GM12878 (cell line): ENCODE measurements around the gene ADAM19. TPM values are rescaled to one million over a fixed set of nuclear protein-coding genes. Genes with fewer than 3 reads are reported as not detected.
A peak's percentile ranks its signal among the peaks of the same experiment; 100 is the strongest.

Experiments used
- ATAC-seq: fragments of 200-7000 bp; cut with Tn5 transposase; 3 replicates; pipeline ENCODE4 v1.9.1; 2020; ENCODE audit warnings: mild to moderate bottlenecking, moderate library complexity
- BruUV-seq: library from RNA; stranded (reverse); fragments of 400-500 nt; replicated peaks from 2 replicates; lab custom pipeline; 2021; lab: Mats Ljungman, UMichigan
- CTCF ChIA-PET: fragments of 300-600 bp; sonication (Branson Sonifier 250); formaldehyde crosslinking; extraction: SDS; loops from one replicate; lab custom pipeline; 2021; ENCODE audit warnings: inconsistent platforms; lab: Yijun Ruan, JAX
- POLR2A ChIA-PET: fragments of 350-600 bp; formaldehyde crosslinking; extraction: SDS; loops from one replicate; lab custom pipeline; 2021; ENCODE audit warnings: inconsistent platforms; lab: Charles Lee
- RAD21 ChIA-PET: fragments of 300-600 bp; sonication (Branson Sonifier 250); formaldehyde crosslinking; loops from one replicate; lab custom pipeline; 2023; ENCODE audit warnings: antibody characterized with exemption; ENCODE audit not compliant: unreplicated experiment; lab: Charles Lee
- SMC1A ChIA-PET: fragments of 300-600 bp; sonication (Branson Sonifier 250); formaldehyde crosslinking; loops from one replicate; lab custom pipeline; 2023; ENCODE audit not compliant: unreplicated experiment, uncharacterized antibody; lab: Charles Lee
- DNase-seq: peaks from one replicate; pipeline ENCODE4 v3.0.0-alpha.2; 2011; ENCODE audit warnings: low read depth, low spot score
- FAIRE-seq: peaks from 3 replicates; lab custom pipeline; 2011; peaks lifted over from hg19 to GRCh38; lab: Jason Lieb, UNC
- H2AFZ ChIP-seq: 2 replicates; pipeline ENCODE4 v1.6.0; 2011; ENCODE audit warnings: low read depth, low read length, control low read depth; ENCODE audit not compliant: control insufficient read depth
- H3K27ac ChIP-seq: 2 replicates; pipeline ENCODE4 v1.5.1; 2011; ENCODE audit warnings: control low read depth; ENCODE audit not compliant: control insufficient read depth, insufficient read depth
- H3K27me3 ChIP-seq, 2 experiments: replicated peaks in 1 of 2; 2 replicates each; pipeline versions ENCODE4 v1.6.0 to v1.6.1; 2011; ENCODE audit warnings: low read length in 1 of 2; ENCODE audit not compliant: control insufficient read depth in 2 of 2, insufficient read depth in 2 of 2
- H3K36me3 ChIP-seq, 2 experiments: 2 replicates each; pipeline ENCODE4 v1.5.1; 2011; ENCODE audit warnings: low read length in 1 of 2; ENCODE audit not compliant: control insufficient read depth in 2 of 2, insufficient read depth in 2 of 2
- H3K4me1 ChIP-seq: 2 replicates; pipeline ENCODE4 v1.6.1; 2011; ENCODE audit warnings: mild to moderate bottlenecking, low read length, moderate library complexity, mixed read lengths; ENCODE audit not compliant: control insufficient read depth, insufficient read depth
- H3K4me2 ChIP-seq: 2 replicates; pipeline ENCODE4 v1.6.0; 2011; ENCODE audit warnings: control low read depth; ENCODE audit not compliant: control insufficient read depth, insufficient read depth
- H3K4me3 ChIP-seq: fragments of 200-600 bp; sonication (generic); 2 replicates; pipeline ENCODE4 v1.5.1; 2016
- H3K79me2 ChIP-seq: 2 replicates; pipeline ENCODE4 v1.6.0; 2011; ENCODE audit warnings: low read length; ENCODE audit not compliant: control insufficient read depth, insufficient read depth
- H3K9ac ChIP-seq: 2 replicates; pipeline ENCODE4 v1.8.0; 2011; ENCODE audit warnings: low read length, control low read depth, mixed read lengths; ENCODE audit not compliant: control insufficient read depth, insufficient read depth
- H3K9me3 ChIP-seq: replicated peaks from 3 replicates; pipeline ENCODE4 v1.5.1; 2011; ENCODE audit warnings: mild to moderate bottlenecking, low read length; ENCODE audit not compliant: control insufficient read depth, insufficient read depth
- H4K20me1 ChIP-seq: 2 replicates; pipeline ENCODE4 v1.6.0; 2011; ENCODE audit not compliant: control insufficient read depth, insufficient read depth
- ATF2 ChIP-seq: IDR thresholded peaks from 2 replicates; pipeline ENCODE4 v1.6.1; 2012; ENCODE audit warnings: low read length, inconsistent platforms
- CREB1 ChIP-seq: IDR thresholded peaks from 2 replicates; pipeline ENCODE4 v1.6.1; 2012; ENCODE audit warnings: low read depth, mild to moderate bottlenecking, inconsistent platforms
- CREM ChIP-seq: IDR thresholded peaks from 2 replicates; pipeline ENCODE4 v1.6.1; 2014; ENCODE audit warnings: antibody characterized with exemption, low read depth
- ETV6 ChIP-seq, 2 experiments: fragments of 450-650 bp in 1 of 2; IDR thresholded peaks in 1 of 2; conservative IDR thresholded peaks in 1 of 2; 2 replicates each; pipeline ENCODE4 v1.6.1; 2014; ENCODE audit warnings: antibody characterized with exemption in 1 of 2, borderline replicate concordance in 1 of 2, low read depth in 1 of 2, mild to moderate bottlenecking in 1 of 2, moderate library complexity in 1 of 2
- FOS ChIP-seq: IDR thresholded peaks from 3 replicates; pipeline ENCODE4 v1.6.1; 2011; ENCODE audit warnings: borderline replicate concordance; ENCODE audit not compliant: insufficient read length; ENCODE audit errors: extremely low read depth
- HDAC6 ChIP-seq: fragments of 200-600 bp; sonication (generic); IDR thresholded peaks from one replicate; pipeline ENCODE4 v1.8.0; 2017; ENCODE audit warnings: antibody characterized with exemption; ENCODE audit not compliant: unreplicated experiment
- IKZF1 ChIP-seq: fragments of 450-650 bp; conservative IDR thresholded peaks from 2 replicates; pipeline ENCODE4 v1.6.1; 2017; ENCODE audit warnings: antibody characterized with exemption, mild to moderate bottlenecking
- IRF4 ChIP-seq: IDR thresholded peaks from 2 replicates; pipeline ENCODE4 v1.6.1; 2011; ENCODE audit warnings: low read depth, low read length
- MEF2B ChIP-seq: fragments of 450-650 bp; IDR thresholded peaks from 2 replicates; pipeline ENCODE4 v1.6.1; 2018; ENCODE audit warnings: mild to moderate bottlenecking, moderate library complexity; ENCODE audit not compliant: partially characterized antibody, poor library complexity, severe bottlenecking
- NFIC ChIP-seq: IDR thresholded peaks from 2 replicates; pipeline ENCODE4 v1.6.1; 2012; ENCODE audit warnings: low read depth, mild to moderate bottlenecking, inconsistent platforms, low read length, moderate library complexity
- SPI1 ChIP-seq: IDR thresholded peaks from 2 replicates; pipeline ENCODE4 v1.6.1; 2011; ENCODE audit warnings: low read depth, mild to moderate bottlenecking, low read length, moderate library complexity, borderline replicate concordance; ENCODE audit not compliant: insufficient read depth
- STAT3 ChIP-seq: IDR thresholded peaks from 2 replicates; pipeline ENCODE4 v1.6.1; 2011; ENCODE audit warnings: low read depth, low read length, improper control_type of control experiment
- SUZ12 ChIP-seq: fragments of 200-600 bp; sonication (generic); IDR thresholded peaks from one replicate; pipeline ENCODE4 v1.6.1; 2018; ENCODE audit warnings: antibody characterized with exemption, mild to moderate bottlenecking; ENCODE audit not compliant: unreplicated experiment
- TCF12 ChIP-seq: IDR thresholded peaks from 2 replicates; pipeline ENCODE4 v1.6.1; 2011; ENCODE audit warnings: low read depth, mild to moderate bottlenecking, low read length
- ZNF217 ChIP-seq: fragments of 450-650 bp; IDR thresholded peaks from 2 replicates; pipeline ENCODE4 v1.6.1; 2017; ENCODE audit warnings: antibody characterized with exemption, mild to moderate bottlenecking
- ZNF687 ChIP-seq: fragments of 450-650 bp; IDR thresholded peaks from 2 replicates; pipeline ENCODE4 v1.6.1; 2017; ENCODE audit warnings: mild to moderate bottlenecking, moderate library complexity
- whole genome bisulfite sequencing: methylation state at CpG from one replicate; pipeline ENCODE4 v1.1.6; 2016; ENCODE audit warnings: low lambda C conversion rate; ENCODE audit not compliant: insufficient replicate concordance, insufficient coverage; ENCODE audit errors: missing lambda C conversion rate; 5-methylcytosine and 5-hydroxymethylcytosine counted together
- in situ Hi-C: fragments of 300-500 bp; cut with MboI; formaldehyde crosslinking; loops from 9 replicates; pipeline ENCODE4 v1.14.3; 2018; ENCODE audit warnings: mixed read lengths
- intact Hi-C: fragments of 100-400 bp; cut with micrococcal nuclease; formaldehyde crosslinking; loops from one replicate; pipeline ENCODE4 v1.14.2; 2022; ENCODE audit not compliant: unreplicated experiment
- polyA plus RNA-seq, 11 experiments: library from polyadenylated mRNA; depleted of rRNA in 4 of 11; unstranded in 6 of 11; stranded (reverse) in 5 of 11; fragments of >200 nt; fragmentation: Nextera tagmentation in 4 of 11; fragmentation: Illumina TruSeq in 1 of 11; extraction: Ambion mirVana in 4 of 11; extraction: Trizol in 1 of 11; gene quantifications; 1 replicate in 1 of 11; 2 replicates in 10 of 11; pipeline versions ENCODE4 v1.2.1 to v1.2.3, GENCODE V29; 2011 to 2016; ENCODE audit warnings: inconsistent platforms in 2 of 11, missing spikeins in 2 of 11, low read depth in 1 of 11
- total RNA-seq, 4 experiments: library from RNA; depleted of rRNA in 3 of 4; stranded (reverse); fragments of >200 nt in 3 of 4; fragmentation: Illumina TruSeq in 1 of 4; extraction: Trizol in 1 of 4; gene quantifications; 2 replicates each; pipeline versions ENCODE4 v1.2.1 to v1.2.3, GENCODE V29; 2013 to 2021

Gene ADAM19
- total and polyA plus RNA-seq, 10 of the 15 experiments (the other 5 are each of a cell fraction or from before 2014, with no cell fraction given): 16.0 to 92.8 (median 44.7) TPM

- ChIA-PET POLR2A (interaction anchor here (0.6 to 2.7 kb wide), 13 partner anchors 8 to 803 kb away, joined by 3 to 18 read pairs (median 5); partner anchors contain the start of genes LSM11 and THG1L), CTCF (interaction anchor here (0.7 to 3.4 kb wide), 7 partner anchors 14 to 160 kb away, joined by 3 to 13 read pairs (median 6); no protein-coding TSS in a partner anchor), SMC1A (interaction anchor here (0.7 to 11.0 kb wide), 15 partner anchors 9 to 160 kb away, joined by 3 to 146 read pairs (median 5); partner anchors contain the start of gene C5orf52), RAD21 (interaction anchor here (0.7 to 9.3 kb wide), 14 partner anchors 9 to 814 kb away, joined by 3 to 90 read pairs (median 4); partner anchors contain the start of genes ADAM19 and THG1L)
- H2AFZ ChIP-seq: peak overlapping the region; percentile 62
- peak overlapping the region; percentile 18; the same call in 1 of the 2 replicates for H3K4me3 ChIP-seq
- intact Hi-C loops: loop anchor here (10.0 kb wide), 3 partner anchors 272 to 678 kb away; no protein-coding TSS in a partner anchor
- no peaks in the 10 kb centered on the region for H3K27me3 ChIP-seq
- H3K9me3 ChIP-seq: no peaks in the 10 kb centered on the region; the same call in 2 of the 3 replicates
- FAIRE-seq (no peak), DNase-seq (no peak), ATAC-seq (peak; percentile 10)
- peak overlapping the region; percentile 62 for H3K27ac ChIP-seq
- no peaks in the 10 kb centered on the region for H3K36me3 ChIP-seq
- BruUV-seq: no TSS peak
- H4K20me1 ChIP-seq: no peaks in the 10 kb centered on the region
- H3K79me2 ChIP-seq: no peaks in the 10 kb centered on the region
- H3K9ac ChIP-seq: peak overlapping the region; percentile 37; the same call in 1 of the 2 replicates
- TF ChIP-seq ZNF217 (peak; percentile 36; the same call in 1 of the 2 replicates), ATF2 (no peak), CREM (peak; percentile 43; the same call in 1 of the 2 replicates), CREB1 (peak; percentile 41; the same call in 1 of the 2 replicates), STAT3 (no peak), SUZ12 (no peak), TCF12 (0 out of 2 replicates have a peak, but pooled peaks have one; percentile 32), IRF4 (0 out of 2 replicates have a peak, but pooled peaks have one; percentile 10), NFIC (peak; percentile 67; the same call in 1 of the 2 replicates), SPI1 (peak; percentile 44), ETV6 (conservative IDR thresholded peaks at IDR 0.05 in 1 of 2, IDR thresholded peaks at IDR 0.05 in 1 of 2; ENCODE audit: borderline replicate concordance in 1 of 2, low read depth in 1 of 2) (peak in 1 of 2 experiments; percentile 89; a peak in 2 of 4 replicates), IKZF1 (peak; percentile 47), FOS (no peak), MEF2B (peak; percentile 7), ZNF687 (0 out of 2 replicates have a peak, but pooled peaks have one; percentile 40), HDAC6 (no peak)
- in situ Hi-C loops: no loop called here
- H3K4me1 ChIP-seq: peaks cover 58% of the 10 kb centered on the region
- peak overlapping the region; percentile 82; the same call in 1 of the 2 replicates for H3K4me2 ChIP-seq
- 0% methylated on average over 3 of the region's 3 CpGs for WGBS
Measured at GRCh38 chr5:157592594-157592993, 17.0 kb upstream of the ADAM19 start.
